Chondrocyte (in vitro differentiated cells): ENCODE results near the gene LHX3. TPM values are rescaled to one million over a fixed set of nuclear protein-coding genes. Genes with fewer than 3 reads are reported as not detected.

Experiments used
- DNase-seq: peaks from one replicate; pipeline ENCODE4 v3.0.0; 2021; ENCODE audit warnings: mixed read lengths, low spot score
- H3K27ac Mint-ChIP-seq: one replicate; pipeline ENCODE4 v1.8.0; 2021; ENCODE audit warnings: mild to moderate bottlenecking, moderate library complexity, mixed read lengths; ENCODE audit not compliant: unreplicated experiment
- H3K27me3 Mint-ChIP-seq: 2 replicates; pipeline ENCODE4 v1.8.0; 2021; ENCODE audit warnings: low read depth, mixed read lengths
- H3K36me3 Mint-ChIP-seq: 2 replicates; pipeline ENCODE4 v1.8.0; 2021; ENCODE audit warnings: low read depth, mixed read lengths
- H3K4me1 Mint-ChIP-seq: 2 replicates; pipeline ENCODE4 v1.8.0; 2021; ENCODE audit warnings: low read depth, mild to moderate bottlenecking, mixed read lengths
- H3K4me3 Mint-ChIP-seq: one replicate; pipeline ENCODE4 v1.8.0; 2021; ENCODE audit warnings: mild to moderate bottlenecking, moderate library complexity, mixed read lengths; ENCODE audit not compliant: unreplicated experiment
- H3K9me3 Mint-ChIP-seq: 2 replicates; pipeline ENCODE4 v1.8.0; 2021; ENCODE audit warnings: low read depth, mixed read lengths
- total RNA-seq: library from RNA; stranded (reverse); gene quantifications from 3 replicates; pipeline ENCODE4 v1.2.1, GENCODE V29; 2021
- TF ChIP-seq, protein P1 (sequence below): fragments of 200-600 bp; sonication (generic); IDR thresholded peaks from 2 replicates; pipeline ENCODE4 v1.5.0; 2021; ENCODE audit warnings: antibody characterized with exemption, mild to moderate bottlenecking, moderate library complexity

The LHX3 gene
- total RNA-seq, 1 donor from 2014 or later: not detected

DNA sequence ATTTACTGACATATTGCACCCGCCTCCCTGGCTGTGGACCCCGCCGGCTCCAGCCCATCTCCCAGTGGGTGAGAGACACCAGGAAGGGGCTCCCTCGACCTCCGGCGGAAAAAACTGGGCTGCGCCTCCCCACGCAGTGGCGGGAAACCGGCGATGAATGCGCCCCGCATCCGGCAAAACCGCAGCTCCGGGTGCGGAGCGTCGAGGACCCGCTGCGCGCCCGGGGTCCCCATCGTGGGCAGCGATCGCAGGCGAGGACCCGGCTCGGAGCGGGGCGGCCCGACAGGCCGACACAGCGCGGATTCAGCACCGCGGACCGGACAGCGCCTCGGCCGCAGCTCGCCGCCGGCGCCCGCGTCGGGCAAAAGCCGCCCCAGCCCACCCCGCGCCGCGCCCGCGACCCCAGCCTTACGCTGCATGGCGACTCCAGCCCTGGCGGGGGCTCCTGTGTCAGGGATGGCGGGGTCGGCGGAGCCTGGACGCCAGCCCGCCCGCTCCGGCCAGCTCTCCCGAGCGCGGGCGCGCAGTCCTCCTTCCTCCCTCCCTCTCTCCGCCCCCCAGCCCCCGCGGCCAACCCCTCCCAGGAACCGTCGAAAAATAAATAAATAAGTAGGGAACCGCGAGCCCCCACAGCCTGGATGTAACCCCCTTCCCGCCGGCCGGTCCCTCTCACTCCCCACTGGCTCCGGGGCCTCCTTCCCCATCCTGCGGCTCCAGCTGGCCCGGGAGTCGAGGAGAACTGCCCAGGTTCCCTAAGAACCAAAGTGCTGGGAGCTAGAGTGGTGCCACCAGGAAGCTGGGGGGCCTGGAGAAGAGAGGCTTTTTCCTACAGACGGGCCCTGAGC lies 3.1 kb downstream of the LHX3 start:
- H3K9me3 Mint-ChIP-seq: no peaks in the 10 kb centered on the region

DNA sequence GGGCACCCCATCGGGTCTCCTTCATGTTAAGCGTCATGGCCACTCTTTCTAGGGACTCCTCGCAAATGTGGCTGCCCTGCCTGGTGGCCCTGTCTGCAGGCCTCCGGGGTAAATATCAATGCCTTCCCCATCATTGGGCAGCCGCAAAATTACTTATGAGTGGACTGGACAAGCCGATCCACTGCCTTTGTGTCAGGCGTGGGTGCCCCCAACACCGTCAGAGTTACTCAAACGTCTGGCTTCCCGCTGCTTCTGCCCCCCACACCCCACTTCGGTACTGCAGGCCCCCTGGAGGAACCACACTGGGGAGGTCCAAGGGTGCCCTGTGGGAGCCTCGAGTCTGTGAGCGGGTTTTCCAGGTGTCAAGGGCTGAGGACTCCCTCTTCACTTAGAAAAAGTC lies 3.8 kb downstream of the LHX3 start:
- no peaks in the 10 kb centered on the region for H3K9me3 Mint-ChIP-seq
- no peak overlapping the region for H3K4me3 Mint-ChIP-seq
- no peak overlapping the region for H3K27ac Mint-ChIP-seq
- peaks cover 2% of the 10 kb centered on the region for H3K36me3 Mint-ChIP-seq
- peaks cover 38% of the 10 kb centered on the region for H3K27me3 Mint-ChIP-seq
- TF ChIP-seq, protein P1, sequence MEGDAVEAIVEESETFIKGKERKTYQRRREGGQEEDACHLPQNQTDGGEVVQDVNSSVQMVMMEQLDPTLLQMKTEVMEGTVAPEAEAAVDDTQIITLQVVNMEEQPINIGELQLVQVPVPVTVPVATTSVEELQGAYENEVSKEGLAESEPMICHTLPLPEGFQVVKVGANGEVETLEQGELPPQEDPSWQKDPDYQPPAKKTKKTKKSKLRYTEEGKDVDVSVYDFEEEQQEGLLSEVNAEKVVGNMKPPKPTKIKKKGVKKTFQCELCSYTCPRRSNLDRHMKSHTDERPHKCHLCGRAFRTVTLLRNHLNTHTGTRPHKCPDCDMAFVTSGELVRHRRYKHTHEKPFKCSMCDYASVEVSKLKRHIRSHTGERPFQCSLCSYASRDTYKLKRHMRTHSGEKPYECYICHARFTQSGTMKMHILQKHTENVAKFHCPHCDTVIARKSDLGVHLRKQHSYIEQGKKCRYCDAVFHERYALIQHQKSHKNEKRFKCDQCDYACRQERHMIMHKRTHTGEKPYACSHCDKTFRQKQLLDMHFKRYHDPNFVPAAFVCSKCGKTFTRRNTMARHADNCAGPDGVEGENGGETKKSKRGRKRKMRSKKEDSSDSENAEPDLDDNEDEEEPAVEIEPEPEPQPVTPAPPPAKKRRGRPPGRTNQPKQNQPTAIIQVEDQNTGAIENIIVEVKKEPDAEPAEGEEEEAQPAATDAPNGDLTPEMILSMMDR: no peak
- H3K4me1 Mint-ChIP-seq: no peaks in the 10 kb centered on the region
- no peak for DNase-seq

More for the DNA sequence above, 3.1 kb downstream of the LHX3 start:
- Mint-ChIP-seq H3K27me3 (peaks cover 32% of the 10 kb centered on the region), H3K4me1 (no peaks in the 10 kb centered on the region), H3K27ac (no peak overlapping the region), H3K4me3 (no peak overlapping the region), H3K36me3 (peaks cover 2% of the 10 kb centered on the region)
- TF ChIP-seq, protein P1: no peak
- DNase-seq: no peak

DNA sequence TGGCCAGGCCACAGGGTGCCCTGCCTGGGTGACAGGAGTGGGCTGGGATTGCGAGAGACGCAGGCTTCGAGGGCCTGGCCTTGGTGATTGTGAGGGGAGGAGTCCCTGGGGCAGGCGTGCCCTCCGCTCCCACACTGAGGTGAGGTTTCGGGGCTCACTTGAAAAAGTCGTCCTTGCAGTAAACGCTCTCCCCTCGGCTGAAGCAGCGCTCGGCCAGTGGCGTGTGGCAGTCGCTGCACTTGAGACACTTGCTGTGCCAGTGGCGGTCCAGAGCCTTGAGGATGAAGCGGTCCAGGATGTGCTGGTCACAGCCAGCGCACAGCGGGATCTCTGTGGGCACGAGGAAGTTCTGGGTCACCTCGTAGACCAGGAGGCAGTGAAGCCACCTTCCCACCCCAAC lies 4.5 kb downstream of the LHX3 start:
- TF ChIP-seq, protein P1: no peak
- no peaks in the 10 kb centered on the region for H3K36me3 Mint-ChIP-seq
- no peaks in the 10 kb centered on the region for H3K4me1 Mint-ChIP-seq
- H3K27me3 Mint-ChIP-seq: peaks cover 42% of the 10 kb centered on the region
- H3K4me3 Mint-ChIP-seq: no peak overlapping the region
- no peak overlapping the region for H3K27ac Mint-ChIP-seq
- no peaks in the 10 kb centered on the region for H3K9me3 Mint-ChIP-seq
- no peak for DNase-seq

DNA sequence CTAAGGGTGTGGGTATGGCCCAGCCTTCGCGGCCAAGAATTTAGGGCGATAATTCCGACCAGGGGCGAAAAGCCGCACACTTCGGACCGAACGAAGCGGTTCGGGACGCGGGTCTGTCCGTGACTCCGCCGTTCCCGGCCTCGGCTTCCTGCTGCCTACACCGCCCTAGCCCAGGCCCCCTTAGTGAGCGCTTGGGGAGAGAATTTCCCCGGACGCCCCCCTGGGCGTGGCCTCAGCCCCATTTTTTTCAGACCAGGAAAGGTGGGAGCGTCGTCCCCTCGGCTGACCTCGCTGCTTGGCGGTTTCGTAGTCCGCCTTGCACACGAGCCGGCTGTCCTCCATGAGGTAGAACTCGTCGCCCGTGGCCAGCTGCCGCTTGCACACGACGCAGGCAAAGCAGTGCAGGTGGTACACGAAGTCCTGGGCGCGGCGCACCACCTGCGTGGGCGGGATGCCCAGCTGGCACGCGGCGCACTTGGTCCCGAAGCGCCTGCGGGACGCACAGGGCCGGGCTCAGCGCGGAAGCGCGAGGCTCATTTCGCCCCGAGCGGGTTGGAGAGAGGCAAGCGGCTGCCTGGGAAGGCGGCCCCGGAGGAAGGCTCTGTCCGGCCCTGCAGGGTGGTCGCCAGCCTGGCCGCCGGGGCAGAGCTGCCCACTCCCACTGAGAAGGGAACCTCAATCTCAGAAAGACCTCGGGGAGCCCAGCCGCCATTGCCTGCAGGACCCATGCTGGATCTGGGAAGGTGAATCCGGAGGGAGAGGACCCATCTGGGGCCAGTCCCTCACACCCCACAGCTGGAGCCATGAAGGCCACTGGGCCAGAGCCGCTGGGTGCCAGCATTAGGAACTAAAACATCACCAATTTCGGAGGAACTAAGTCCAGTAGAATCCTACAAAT lies 5.3 kb downstream of the LHX3 start:
- TF ChIP-seq, protein P1: no peak
- Mint-ChIP-seq H3K9me3 (no peaks in the 10 kb centered on the region), H3K27ac (no peak overlapping the region), H3K36me3 (no peaks in the 10 kb centered on the region), H3K27me3 (peaks cover 47% of the 10 kb centered on the region), H3K4me1 (no peaks in the 10 kb centered on the region), H3K4me3 (no peak overlapping the region)
- DNase-seq: no peak

DNA sequence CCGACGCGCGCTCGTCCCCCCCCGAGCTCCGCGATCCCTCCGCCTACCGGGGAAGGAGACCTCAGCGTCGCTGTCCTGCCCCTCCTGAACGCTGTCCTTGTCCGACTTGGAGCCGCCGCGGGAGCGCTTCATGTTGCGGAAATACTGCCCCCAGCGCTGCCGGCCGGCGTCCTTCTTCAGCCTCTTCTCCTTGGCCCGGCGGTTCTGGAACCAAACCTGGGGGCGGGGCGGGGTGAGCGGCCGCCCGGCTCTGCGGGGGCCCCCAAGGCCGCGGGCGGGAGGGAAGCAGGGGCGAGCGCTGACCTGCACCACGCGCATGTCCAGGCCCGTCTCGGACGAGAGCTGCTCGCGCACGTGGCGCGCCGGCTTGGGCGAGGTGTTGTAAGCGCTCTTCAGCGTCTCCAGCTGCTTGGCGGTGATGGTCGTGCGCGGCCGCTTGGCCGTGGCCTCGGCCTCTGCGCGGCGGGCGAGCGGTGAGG lies 6.3 kb downstream of the LHX3 start:
- H3K36me3 Mint-ChIP-seq: no peaks in the 10 kb centered on the region
- no peak overlapping the region for H3K4me3 Mint-ChIP-seq
- TF ChIP-seq, protein P1: no peak
- no peak overlapping the region for H3K27ac Mint-ChIP-seq
- H3K4me1 Mint-ChIP-seq: no peaks in the 10 kb centered on the region
- H3K27me3 Mint-ChIP-seq: peaks cover 45% of the 10 kb centered on the region
- DNase-seq: no peak
- H3K9me3 Mint-ChIP-seq: no peaks in the 10 kb centered on the region
